Measurements from ENCODE around the gene STK32C. TPM values are rescaled to one million over a fixed set of nuclear protein-coding genes. Genes with fewer than 3 reads are reported as not detected.
A peak's percentile ranks its signal among the peaks of the same experiment; 100 is the strongest.

The STK32C gene
- total RNA-seq, 1 experiment from 2014 or later = 24.9 TPM

DNA sequence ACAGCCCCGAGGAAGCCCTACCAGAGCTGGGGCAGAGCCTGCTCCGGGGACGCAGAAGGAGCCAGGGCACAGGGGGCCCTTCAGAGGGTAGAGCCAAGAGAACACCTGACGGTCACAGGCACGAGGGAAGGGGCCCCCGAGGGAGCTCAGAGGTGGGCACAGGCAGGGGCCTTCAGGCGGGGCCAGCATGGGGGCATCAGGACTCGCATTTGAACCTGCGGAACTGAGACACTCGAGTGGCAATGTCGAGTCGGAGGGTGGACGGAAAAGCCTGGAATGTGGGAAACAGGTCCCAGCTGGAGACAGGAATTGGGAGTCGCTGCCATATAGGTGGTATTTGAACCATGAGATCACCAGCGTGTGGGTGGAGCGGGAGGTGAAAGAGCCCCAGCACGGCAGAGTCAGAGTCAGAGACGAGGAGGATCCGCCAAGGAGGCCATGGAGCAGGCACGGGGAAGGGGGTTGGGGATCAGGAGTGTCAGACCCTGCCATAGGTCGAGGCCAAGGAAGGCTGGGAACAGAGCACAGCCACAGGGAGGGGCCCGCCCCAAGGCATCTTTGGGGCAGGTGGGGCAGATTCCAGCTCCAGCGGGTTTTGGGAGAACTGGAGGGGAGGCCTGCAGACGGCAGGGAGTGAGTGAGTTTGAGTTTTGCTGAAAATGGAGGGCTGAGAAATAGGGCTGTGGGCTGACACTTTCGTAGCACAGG lies 13.8 kb downstream of the STK32C start:
- no peaks in the 10 kb centered on the region for H3K27me3 ChIP-seq (ENCODE audit: control insufficient read depth, insufficient read depth, low read length)
- H3K36me3 ChIP-seq (replicated peaks; ENCODE audit: control insufficient read depth, insufficient read depth, low read length) = no peaks in the 10 kb centered on the region
- no peak overlapping the region for H3K4me3 ChIP-seq (ENCODE audit: insufficient read depth, low read depth, low read length)
- DNase-seq = peak; percentile 70

DNA sequence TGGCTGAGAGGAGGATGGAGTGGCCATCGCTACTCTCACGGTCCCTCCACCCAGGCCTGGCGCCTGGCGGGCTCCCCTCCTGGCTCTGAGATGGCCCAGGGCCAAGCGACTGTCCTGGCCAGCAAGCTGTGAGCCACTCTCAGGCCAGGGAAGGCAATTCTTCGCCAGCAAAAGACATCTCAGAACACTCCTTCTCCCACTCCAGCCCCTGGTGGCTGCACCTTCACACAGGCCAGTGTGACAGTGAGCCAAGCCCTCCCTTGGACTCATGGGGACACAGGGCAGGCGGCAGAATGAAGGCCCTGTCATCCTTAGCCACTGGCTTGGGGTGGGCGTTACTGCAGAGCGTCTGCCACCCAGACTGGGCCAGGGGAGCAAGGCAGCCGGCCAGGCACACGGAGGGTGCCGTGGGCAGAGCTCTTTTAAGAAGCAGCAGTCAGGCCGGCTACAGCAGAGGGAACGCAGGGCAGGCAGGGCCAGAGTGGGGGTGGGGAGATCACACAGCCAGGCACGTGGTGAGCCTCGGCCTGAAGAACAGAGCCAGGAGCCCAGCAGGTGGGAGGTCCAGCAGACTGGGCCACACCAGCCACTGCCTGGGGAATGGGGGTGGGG lies 14.4 kb downstream of the STK32C start:
- DNase-seq = peak; percentile 85
- H3K4me3 ChIP-seq (ENCODE audit: insufficient read depth, low read depth, low read length) = no peak overlapping the region
- H3K27me3 ChIP-seq (ENCODE audit: control insufficient read depth, insufficient read depth, low read length) = no peaks in the 10 kb centered on the region
- no peaks in the 10 kb centered on the region for H3K36me3 ChIP-seq (replicated peaks; ENCODE audit: control insufficient read depth, insufficient read depth, low read length)

- H3K4me3 ChIP-seq (ENCODE audit: insufficient read depth, low read depth, low read length) = no peak overlapping the region
- no peak for DNase-seq
- no peaks in the 10 kb centered on the region for H3K27me3 ChIP-seq (ENCODE audit: control insufficient read depth, insufficient read depth, low read length)
- H3K36me3 ChIP-seq (replicated peaks; ENCODE audit: control insufficient read depth, insufficient read depth, low read length) = no peaks in the 10 kb centered on the region
Measured at GRCh38 chr10:132292287-132293200, 15.2 kb downstream of the STK32C start.

DNA sequence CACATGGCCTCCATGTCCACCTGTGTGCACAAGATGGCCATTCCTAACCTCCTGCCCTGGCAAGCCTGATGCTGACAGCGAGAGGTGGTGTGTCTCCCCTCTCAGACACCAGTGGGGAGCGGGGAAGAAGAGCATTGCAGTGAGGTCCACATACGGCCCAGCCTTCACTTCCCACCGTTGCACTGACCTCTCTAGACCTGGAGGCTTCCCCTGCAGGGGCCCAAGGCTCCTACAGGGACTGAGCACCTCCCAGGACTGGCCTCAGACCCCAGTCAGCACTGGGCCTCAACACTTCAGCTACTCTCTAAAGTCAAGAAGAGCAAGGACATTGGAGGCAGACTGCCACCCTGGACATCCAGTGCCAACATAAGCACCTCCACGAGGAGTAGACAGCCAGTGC lies 15.9 kb downstream of the STK32C start:
- H3K36me3 ChIP-seq (replicated peaks; ENCODE audit: control insufficient read depth, insufficient read depth, low read length) = no peaks in the 10 kb centered on the region
- no peak overlapping the region for H3K4me3 ChIP-seq (ENCODE audit: insufficient read depth, low read depth, low read length)
- no peaks in the 10 kb centered on the region for H3K27me3 ChIP-seq (ENCODE audit: control insufficient read depth, insufficient read depth, low read length)
- DNase-seq = no peak

- DNase-seq = no peak
- Histone ChIP-seq H3K36me3 (replicated peaks; ENCODE audit: control insufficient read depth, insufficient read depth, low read length) (no peaks in the 10 kb centered on the region), H3K27me3 (ENCODE audit: control insufficient read depth, insufficient read depth, low read length) (no peaks in the 10 kb centered on the region), H3K4me3 (ENCODE audit: insufficient read depth, low read depth, low read length) (no peak overlapping the region)
Measured at GRCh38 chr10:132290631-132291030, 17.1 kb downstream of the STK32C start.

DNA sequence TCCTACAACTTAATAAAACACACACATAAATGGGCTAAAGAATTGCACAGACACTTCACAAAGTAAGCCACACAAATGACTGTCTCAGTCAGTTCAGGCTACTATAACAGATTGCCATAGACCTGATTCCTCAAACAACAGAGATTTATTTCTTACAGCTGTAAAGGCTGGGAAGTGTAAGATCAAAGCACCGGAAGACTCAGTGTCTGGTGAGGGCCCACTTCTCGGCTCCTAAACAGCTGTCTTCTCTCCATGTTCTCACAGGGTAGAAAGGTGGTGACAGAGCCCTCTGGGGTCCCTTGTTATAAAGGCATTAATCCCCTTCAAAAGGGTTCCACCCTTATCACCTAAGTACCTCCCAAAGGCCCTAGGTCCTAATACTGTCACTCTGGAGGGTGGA lies 18.3 kb downstream of the STK32C start:
- Histone ChIP-seq H3K4me3 (ENCODE audit: insufficient read depth, low read depth, low read length) (no peak overlapping the region), H3K27me3 (ENCODE audit: control insufficient read depth, insufficient read depth, low read length) (no peaks in the 10 kb centered on the region), H3K36me3 (replicated peaks; ENCODE audit: control insufficient read depth, insufficient read depth, low read length) (no peaks in the 10 kb centered on the region)
- no peak for DNase-seq

DNA sequence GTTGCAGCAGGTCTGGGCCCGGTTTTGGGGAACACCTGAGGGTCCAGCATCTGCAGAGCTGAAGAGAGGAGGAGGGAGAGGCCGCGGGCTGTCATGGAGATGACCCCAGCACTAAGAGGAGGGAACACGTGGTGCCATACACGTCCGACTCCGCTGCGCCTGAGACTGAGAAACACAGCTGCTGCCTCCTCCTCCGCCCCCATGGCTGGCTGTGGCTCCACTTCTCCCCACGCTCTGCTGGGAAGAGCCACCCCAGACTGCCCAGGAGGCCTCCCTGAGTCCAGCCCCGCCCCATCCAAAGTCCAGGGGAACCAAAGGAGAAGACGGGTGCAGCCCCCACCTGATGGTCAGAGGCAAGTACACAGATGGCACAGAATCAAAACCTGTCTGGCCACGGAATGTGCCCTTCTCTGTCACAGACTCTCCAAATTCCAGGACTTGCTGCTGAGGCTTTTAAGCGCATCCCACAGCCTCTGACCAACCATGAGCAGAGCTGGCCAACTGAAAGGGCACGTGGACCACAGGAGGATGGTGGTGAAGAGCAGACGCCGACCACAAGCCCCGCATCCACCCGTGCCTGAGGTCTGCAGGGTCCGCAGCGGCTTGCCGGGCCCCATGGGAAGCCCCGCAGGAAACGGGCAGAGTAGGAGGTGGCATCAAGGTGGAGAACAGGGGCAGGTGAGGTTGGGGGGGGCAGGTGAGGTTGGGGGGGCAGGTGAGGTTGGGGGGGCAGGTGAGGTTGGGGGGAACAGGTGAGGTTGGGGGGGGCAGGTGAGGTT lies 24.0 kb downstream of the STK32C start:
- no peak overlapping the region for H3K4me3 ChIP-seq (ENCODE audit: insufficient read depth, low read depth, low read length)
- no peaks in the 10 kb centered on the region for H3K27me3 ChIP-seq (ENCODE audit: control insufficient read depth, insufficient read depth, low read length)
- no peak for DNase-seq
- H3K36me3 ChIP-seq (replicated peaks; ENCODE audit: control insufficient read depth, insufficient read depth, low read length) = no peaks in the 10 kb centered on the region

DNA sequence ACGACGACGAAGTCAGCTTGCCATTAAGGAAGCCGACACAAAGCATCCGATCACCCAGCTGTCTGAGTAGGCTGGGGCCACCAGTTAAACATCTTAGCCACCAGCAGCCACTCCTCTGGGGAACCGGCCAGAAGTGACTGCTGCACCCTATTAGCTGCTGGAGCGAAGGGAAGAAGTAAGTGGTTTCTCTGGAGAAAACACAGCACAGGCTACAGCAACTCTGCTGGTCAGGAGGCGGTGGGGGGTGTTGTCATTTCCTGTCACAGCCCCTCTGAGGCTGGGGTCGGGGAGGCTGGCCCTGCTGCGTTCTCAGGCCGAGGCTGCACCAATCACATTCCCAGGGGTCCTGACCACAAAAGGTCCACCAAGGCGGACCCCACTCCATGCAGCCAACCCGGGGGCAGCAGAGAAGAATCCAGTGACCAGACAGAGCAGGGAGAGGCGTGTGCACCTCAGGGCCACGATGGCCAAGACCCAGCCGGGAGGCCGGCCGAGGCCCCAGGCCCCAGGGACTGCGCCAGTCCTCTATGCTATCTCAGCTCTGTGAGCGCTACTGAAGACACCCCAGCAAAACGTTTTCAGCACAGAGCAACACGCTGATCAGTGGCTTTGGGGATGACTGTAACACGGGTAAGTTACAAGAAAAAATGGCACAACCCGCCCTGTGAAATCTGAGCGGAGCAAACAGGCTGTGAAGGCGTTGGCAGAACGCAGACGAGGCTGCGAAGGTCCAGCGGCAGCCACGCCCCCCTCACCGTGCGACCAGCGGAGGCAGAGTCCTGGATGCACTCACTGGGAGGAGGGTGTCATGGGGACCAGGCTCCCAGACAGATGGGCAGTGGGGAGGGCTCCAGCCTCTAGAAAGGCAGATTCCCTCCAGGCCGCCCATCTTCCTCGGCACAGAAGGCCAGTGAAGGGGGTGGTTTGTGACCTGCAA lies 24.8 kb downstream of the STK32C start:
- no peak for DNase-seq

DNA sequence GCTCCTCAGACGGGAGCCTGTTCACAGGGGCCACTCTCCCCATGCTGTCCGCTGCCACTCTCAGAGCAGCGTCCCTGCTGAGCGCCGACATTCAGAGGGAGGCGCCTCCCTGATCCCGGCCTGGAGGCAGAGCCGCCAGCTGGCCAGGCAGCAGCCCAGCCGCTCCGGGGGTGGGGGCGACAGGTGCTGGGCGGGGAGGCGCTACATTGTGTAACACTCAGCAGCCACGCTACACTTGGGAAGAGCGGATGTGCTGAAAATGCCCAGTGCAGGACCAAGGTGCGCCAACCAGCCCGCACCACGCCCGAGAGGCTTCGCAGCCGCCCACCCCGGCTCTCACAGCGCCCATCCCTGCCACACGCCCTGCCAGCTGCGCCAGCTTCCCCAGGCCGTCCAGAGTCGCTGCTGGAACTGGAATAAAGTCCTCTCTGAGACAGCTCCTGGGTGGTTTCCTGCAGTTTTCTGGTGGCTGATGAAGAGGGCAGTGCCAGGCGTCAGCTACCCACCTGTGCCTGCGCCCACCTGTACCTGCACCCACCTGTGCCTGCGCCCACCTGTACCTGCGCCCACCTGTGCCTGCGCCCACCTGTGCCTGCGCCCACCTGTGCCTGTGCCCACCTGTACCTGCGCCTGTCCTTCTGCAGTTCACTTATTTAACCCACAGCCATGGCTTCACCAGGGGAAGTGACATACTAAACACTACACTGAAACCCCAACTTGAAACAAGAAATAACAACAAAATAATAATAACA lies 25.7 kb downstream of the STK32C start:
- H3K4me3 ChIP-seq (ENCODE audit: insufficient read depth, low read depth, low read length) = no peak overlapping the region
- no peaks in the 10 kb centered on the region for H3K27me3 ChIP-seq (ENCODE audit: control insufficient read depth, insufficient read depth, low read length)
- peak; percentile 87 for DNase-seq
- H3K36me3 ChIP-seq (replicated peaks; ENCODE audit: control insufficient read depth, insufficient read depth, low read length) = no peaks in the 10 kb centered on the region

More for the DNA sequence above, 24.8 kb downstream of the STK32C start:
- no peaks in the 10 kb centered on the region for H3K27me3 ChIP-seq (ENCODE audit: control insufficient read depth, insufficient read depth, low read length)
- no peak overlapping the region for H3K4me3 ChIP-seq (ENCODE audit: insufficient read depth, low read depth, low read length)
- no peaks in the 10 kb centered on the region for H3K36me3 ChIP-seq (replicated peaks; ENCODE audit: control insufficient read depth, insufficient read depth, low read length)

GRCh38 chr10:132280646-132281074 lies 27.1 kb downstream of the STK32C start:
- DNase-seq = no peak
- no peaks in the 10 kb centered on the region for H3K27me3 ChIP-seq (ENCODE audit: control insufficient read depth, insufficient read depth, low read length)
- no peaks in the 10 kb centered on the region for H3K36me3 ChIP-seq (replicated peaks; ENCODE audit: control insufficient read depth, insufficient read depth, low read length)
- no peak overlapping the region for H3K4me3 ChIP-seq (ENCODE audit: insufficient read depth, low read depth, low read length)

- Histone ChIP-seq H3K4me3 (ENCODE audit: insufficient read depth, low read depth, low read length) (no peak overlapping the region), H3K36me3 (replicated peaks; ENCODE audit: control insufficient read depth, insufficient read depth, low read length) (no peaks in the 10 kb centered on the region), H3K27me3 (ENCODE audit: control insufficient read depth, insufficient read depth, low read length) (no peaks in the 10 kb centered on the region)
Measured at GRCh38 chr10:132279873-132280645, 27.7 kb downstream of the STK32C start.

GRCh38 chr10:132277311-132277741 lies 30.4 kb downstream of the STK32C start:
- Histone ChIP-seq H3K27me3 (ENCODE audit: control insufficient read depth, insufficient read depth, low read length) (no peaks in the 10 kb centered on the region), H3K36me3 (replicated peaks; ENCODE audit: control insufficient read depth, insufficient read depth, low read length) (no peaks in the 10 kb centered on the region), H3K4me3 (ENCODE audit: insufficient read depth, low read depth, low read length) (no peak overlapping the region)
- no peak for DNase-seq

More at GRCh38 chr10:132279873-132280645, 27.7 kb downstream of the STK32C start:
- no peak for DNase-seq
